Upper lobe of left lung (tissue), 4 donors: Measurements from ENCODE around the gene PLD2.

Source experiments
- CTCF ChIP-seq, 6 experiments: fragments of 450-650 bp in 4 of 6; fragments of 200-600 bp in 2 of 6; sonication (generic) in 2 of 6; IDR thresholded peaks; one replicate each; pipeline ENCODE4 v1.5.1; 2016 to 2019; ENCODE audit warnings: antibody characterized with exemption in 6 of 6
- EP300 ChIP-seq, 4 donors: sonication (generic); formaldehyde crosslinking; IDR thresholded peaks; one replicate each; pipeline ENCODE4 v1.5.1; 2017; ENCODE audit warnings: antibody characterized with exemption in 4 of 4, control low read depth in 2 of 4

GRCh38 chr17:4856271-4856936 is 49.5 kb downstream of the PLD2 start:
- TF ChIP-seq EP300 (IDR thresholded peaks at IDR 0.05) = no peak
- no peak for TF ChIP-seq CTCF (IDR thresholded peaks at IDR 0.05)
